MG63 (cell line): ENCODE data around the gene OCIAD1. TPM values are rescaled to one million over a fixed set of nuclear protein-coding genes. Genes with fewer than 3 reads are reported as not detected.
"Not testable (repeated sequence)": the region's sequence is repeated elsewhere in the genome, so short reads cannot be mapped to it uniquely, and the experiment has no call there.

Experiments used
- DNase-seq: peaks from one replicate; pipeline ENCODE4 v3.0.0-alpha.2; 2020
- H3K27me3 ChIP-seq: fragments of 250-450 bp; sonication (Bioruptor Pico); 2 replicates; pipeline ENCODE4 v1.5.1; 2020; ENCODE audit warnings: mild to moderate bottlenecking, moderate library complexity
- H3K36me3 ChIP-seq: fragments of 250-450 bp; sonication (Bioruptor Pico); 2 replicates; pipeline ENCODE4 v1.5.1; 2020; ENCODE audit warnings: mild to moderate bottlenecking, moderate library complexity
- H3K4me3 ChIP-seq: fragments of 250-450 bp; sonication (Bioruptor Pico); 2 replicates; pipeline ENCODE4 v1.5.1; 2020; ENCODE audit warnings: mild to moderate bottlenecking, moderate library complexity
- H3K9me3 ChIP-seq: fragments of 250-450 bp; sonication (Bioruptor Pico); 2 replicates; pipeline ENCODE4 v1.5.1; 2020; ENCODE audit warnings: mild to moderate bottlenecking, moderate library complexity
- total RNA-seq: library from RNA; depleted of rRNA; stranded (reverse); fragments of >200 nt; shearing (Covaris generic); gene quantifications from 2 replicates; pipeline ENCODE4 v1.2.3, GENCODE V29; 2014; ENCODE audit warnings: low replicate concordance

The OCIAD1 gene
- total RNA-seq, 1 experiment from 2014 or later, result 80.6 TPM

DNA sequence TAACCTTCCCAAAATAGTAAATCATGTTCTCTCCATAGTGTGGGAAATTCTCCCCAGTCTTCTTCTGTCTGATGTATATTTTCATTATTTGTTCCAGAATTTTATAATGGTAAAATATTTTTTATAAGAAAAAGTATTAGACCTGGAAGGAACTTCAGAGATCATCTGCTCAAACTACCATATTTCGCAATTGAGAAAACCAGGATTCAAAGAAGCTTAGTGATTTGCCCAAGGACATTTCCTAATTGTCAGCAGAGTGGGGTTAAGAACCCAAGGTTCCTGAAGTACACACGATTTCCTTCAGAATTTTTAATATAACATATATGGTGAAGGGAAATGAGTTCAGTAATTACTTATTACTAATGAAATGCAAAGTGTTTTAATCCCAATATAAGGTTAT lies 24.1 kb downstream of the OCIAD1 start:
- Histone ChIP-seq H3K36me3 (peaks cover 25% of the 10 kb centered on the region), H3K9me3 (no peaks in the 10 kb centered on the region), H3K4me3 (no peak overlapping the region), H3K27me3 (no peaks in the 10 kb centered on the region)
- no peak for DNase-seq

DNA sequence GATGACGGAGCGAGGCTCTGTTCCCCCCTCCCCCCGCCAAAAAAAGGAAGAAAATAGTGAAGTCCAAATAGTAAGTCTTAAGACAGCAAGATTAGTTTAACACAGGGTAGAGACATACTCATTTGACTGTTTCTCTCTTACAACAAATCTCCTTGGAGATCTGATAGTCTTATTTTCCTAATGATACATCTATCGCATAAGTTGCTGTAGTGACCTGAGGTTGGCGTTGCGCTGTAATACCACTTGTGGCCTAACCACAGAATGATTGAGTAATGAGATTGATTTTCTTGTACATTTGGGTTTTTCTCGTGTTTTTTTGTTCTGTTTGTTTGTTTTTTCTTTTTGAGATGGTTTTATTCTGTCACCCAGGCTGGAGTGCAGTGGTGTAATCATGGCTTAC lies 27.2 kb downstream of the OCIAD1 start:
- Histone ChIP-seq H3K36me3 (peaks cover 22% of the 10 kb centered on the region), H3K27me3 (no peaks in the 10 kb centered on the region)
- DNase-seq, result no peak

DNA sequence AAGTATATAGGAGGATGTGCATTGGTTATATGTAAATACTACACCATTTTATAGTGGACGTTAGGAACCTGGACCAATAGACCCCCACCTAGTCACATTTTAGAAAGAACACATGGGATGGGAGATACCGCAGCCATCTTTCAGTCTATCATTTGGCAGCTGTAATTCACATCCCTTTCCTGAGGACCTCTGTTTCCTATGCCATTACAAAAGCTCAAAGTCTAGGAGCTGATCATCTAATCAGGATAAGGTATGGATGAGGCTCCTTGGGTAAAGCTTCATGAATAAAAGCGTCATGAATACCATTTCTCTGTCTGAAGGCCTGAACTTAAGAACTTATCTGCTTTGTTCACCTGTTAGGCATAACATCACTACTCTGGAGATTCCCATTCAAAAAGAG lies 31.1 kb downstream of the OCIAD1 start:
- Histone ChIP-seq H3K4me3 (no peak overlapping the region), H3K27me3 (no peaks in the 10 kb centered on the region), H3K9me3 (no peaks in the 10 kb centered on the region), H3K36me3 (peaks cover 18% of the 10 kb centered on the region)
- DNase-seq, result no peak

More for the DNA sequence above, 27.2 kb downstream of the OCIAD1 start:
- no peaks in the 10 kb centered on the region for H3K9me3 ChIP-seq
- H3K4me3 ChIP-seq, result no peak overlapping the region

DNA sequence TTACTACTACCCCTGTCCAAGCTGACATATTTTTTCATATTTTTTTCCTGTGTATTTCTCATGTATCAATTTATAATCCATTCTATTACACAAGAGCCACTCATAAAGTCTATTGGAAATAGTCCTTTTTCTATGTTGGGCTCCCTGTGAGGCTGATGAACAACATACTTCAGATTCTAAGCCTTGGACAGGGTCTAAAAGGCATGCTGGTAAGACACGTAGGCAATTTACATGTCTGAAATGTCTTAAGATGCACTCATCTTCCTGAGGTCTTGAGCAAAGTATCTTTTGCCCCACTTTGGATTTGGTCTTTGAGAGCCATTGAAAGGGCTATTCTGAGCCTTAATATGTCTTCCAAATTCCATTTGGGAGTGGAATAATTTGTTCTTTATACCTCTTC lies 31.8 kb downstream of the OCIAD1 start:
- H3K4me3 ChIP-seq, result no peak overlapping the region
- no peak for DNase-seq
- H3K27me3 ChIP-seq, result no peaks in the 10 kb centered on the region
- peaks cover 15% of the 10 kb centered on the region for H3K36me3 ChIP-seq
- H3K9me3 ChIP-seq, result no peaks in the 10 kb centered on the region

DNA sequence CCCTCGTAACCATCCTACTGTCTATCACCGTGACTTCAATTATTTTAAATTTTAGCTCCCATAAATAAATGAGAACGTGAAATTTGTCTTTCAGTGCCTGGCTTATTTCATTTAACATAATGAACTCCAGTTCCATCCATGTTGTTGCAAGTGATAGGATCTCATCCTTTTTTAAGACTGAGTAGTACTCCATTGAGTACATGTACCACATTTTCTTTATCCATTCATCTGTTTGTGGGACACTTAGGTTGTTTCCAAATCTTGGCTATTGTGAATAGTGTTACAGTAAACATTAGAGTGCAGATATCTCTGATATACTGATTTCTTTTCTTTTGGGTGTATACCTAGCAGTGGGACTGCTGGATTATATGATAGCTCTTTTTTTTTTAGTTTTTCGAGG lies 32.8 kb downstream of the OCIAD1 start:
- DNase-seq, result no peak
- Histone ChIP-seq H3K27me3 (no peaks in the 10 kb centered on the region), H3K36me3 (peaks cover 13% of the 10 kb centered on the region), H3K4me3 (no peak overlapping the region), H3K9me3 (no peaks in the 10 kb centered on the region)

DNA sequence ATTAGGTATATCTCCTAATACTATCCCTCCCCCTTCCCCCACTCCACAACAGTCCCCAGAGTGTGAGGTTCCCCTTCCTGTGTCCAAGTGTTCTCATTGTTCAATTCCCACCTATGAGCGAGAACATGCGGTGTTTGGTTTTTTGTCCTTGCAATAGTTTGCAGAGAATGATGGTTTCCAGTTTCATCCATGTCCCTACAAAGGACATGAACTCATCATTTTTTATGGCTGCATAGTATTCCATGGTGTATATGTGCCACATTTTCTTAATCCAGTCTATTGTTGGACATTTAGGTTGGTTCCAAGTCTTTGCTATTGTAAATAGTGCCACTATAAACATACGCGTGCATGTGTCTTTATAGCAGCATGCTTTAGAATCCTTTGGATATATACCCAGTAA lies 33.8 kb downstream of the OCIAD1 start:
- not testable (repeated sequence) for DNase-seq, H3K9me3 ChIP-seq, H3K36me3 ChIP-seq, H3K4me3 ChIP-seq, H3K27me3 ChIP-seq

DNA sequence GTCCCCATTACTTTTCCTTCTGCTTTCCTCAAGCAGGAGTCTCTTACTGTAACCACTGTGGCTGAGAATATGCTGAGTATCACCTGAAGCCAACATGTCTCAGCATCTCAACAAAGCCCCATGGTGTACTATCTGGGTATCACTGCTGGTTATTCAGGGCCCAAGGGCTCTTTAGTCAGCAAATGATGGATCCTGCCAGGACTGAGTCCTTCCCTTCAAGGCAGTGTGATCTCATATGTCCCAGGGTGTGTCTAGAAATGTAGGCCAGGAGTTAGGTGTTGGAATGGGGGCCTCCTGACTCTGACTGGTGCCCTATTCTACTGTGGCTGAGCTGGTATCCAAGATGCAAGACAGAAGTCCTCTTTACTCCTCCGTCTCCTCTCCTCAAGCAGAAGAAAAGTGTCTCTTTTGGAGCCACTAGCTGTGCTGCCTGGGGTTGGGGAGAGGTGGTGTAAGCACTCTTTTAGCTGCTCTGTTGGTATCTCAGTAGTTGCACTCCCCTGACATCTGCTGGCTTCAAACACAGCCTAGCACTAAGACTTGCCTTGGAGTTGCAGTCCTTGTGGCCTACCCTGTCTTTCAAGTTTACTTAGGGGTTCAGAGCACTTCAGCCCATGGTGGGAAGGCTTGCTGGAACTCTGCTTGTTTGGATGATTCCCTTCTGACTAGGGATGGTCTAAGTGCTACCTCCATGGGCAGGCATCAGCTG lies 47.1 kb downstream of the OCIAD1 start:
- DNase-seq, result no peak
- Histone ChIP-seq H3K9me3 (no peaks in the 10 kb centered on the region), H3K4me3 (no peak overlapping the region), H3K36me3 (no peaks in the 10 kb centered on the region), H3K27me3 (no peaks in the 10 kb centered on the region)

DNA sequence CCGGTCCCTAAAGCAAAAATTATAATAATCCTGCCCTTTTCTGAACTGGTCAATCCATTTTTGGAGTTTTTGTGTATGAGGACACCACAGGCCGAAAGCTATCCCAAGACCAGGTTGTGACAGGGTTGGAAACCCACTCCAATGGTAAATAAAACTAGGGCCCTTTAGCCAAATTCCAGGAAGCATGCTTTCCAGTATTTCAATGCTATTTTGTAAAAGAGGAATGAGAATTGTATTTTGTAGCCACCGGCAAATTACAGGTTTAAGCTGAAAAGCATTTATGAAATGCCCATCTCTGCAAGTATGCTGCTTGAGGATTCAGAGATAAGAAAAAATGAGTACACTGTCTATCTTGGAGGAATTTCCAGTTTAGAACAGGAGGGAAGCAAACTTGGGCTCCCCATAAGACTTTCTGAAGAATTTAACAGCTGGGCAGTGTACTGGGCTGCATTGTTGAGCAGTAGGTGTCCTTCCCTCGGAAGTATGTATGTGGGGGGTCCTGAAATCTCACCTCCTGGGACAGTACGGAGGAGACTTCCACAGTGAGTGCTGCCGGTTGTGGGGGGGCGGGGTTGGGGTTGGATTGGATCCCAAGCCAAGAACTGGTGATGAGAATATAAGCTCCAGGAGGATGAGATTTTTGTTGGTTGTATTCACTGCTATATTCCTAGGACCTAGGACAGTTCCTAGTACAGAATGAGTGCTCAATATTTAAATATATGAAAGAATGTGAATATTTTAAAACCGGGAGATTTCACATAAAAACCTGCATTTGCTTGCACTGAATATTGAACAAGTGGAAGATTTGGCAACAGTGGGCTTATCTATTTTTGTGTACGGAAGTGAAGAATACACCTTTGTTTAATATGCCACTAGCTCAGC lies 48.9 kb downstream of the OCIAD1 start:
- Histone ChIP-seq H3K4me3 (no peak overlapping the region), H3K36me3 (no peaks in the 10 kb centered on the region), H3K9me3 (no peaks in the 10 kb centered on the region), H3K27me3 (no peaks in the 10 kb centered on the region)
- no peak for DNase-seq

DNA sequence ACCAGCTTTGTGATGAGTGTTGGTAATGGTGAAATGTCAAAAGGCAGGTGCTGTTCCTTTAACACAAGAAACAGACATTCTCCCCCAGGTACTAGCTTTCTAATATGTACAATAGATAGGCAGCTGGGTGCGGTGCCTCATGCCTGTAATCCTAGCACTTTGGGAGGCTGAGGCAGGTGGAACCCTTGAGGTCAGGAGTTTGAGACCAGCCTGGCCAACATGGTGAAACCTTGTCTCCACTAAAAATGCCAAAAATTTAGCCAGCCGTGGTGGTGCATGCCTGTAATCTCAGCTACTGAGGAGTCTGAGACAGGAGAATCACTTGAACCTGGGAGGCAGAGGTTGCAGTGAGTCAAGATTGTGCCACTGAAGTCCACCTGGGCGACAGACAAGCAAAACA lies 50.8 kb downstream of the OCIAD1 start:
- not testable (repeated sequence) for H3K27me3 ChIP-seq, DNase-seq, H3K4me3 ChIP-seq, H3K9me3 ChIP-seq, H3K36me3 ChIP-seq

DNA sequence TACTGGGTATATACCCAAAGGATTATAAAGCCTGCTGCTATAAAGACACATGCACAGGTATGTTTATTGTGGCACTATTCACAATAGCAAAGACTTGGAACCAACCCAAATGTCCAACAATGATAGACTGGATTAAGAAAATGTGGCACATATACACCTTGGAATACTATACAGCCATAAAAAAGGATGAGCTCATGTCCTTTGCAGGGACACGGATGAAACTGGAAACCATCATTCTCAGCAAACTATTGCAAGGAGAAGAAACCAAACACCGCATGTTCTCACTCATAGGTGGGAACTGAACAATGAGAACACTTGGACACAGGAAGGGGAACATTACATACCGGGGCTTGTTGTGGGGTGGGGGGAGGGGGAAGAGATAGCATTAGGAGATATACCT lies 58.9 kb downstream of the OCIAD1 start:
- not testable (repeated sequence) for H3K27me3 ChIP-seq, H3K4me3 ChIP-seq, H3K9me3 ChIP-seq, H3K36me3 ChIP-seq, DNase-seq

DNA sequence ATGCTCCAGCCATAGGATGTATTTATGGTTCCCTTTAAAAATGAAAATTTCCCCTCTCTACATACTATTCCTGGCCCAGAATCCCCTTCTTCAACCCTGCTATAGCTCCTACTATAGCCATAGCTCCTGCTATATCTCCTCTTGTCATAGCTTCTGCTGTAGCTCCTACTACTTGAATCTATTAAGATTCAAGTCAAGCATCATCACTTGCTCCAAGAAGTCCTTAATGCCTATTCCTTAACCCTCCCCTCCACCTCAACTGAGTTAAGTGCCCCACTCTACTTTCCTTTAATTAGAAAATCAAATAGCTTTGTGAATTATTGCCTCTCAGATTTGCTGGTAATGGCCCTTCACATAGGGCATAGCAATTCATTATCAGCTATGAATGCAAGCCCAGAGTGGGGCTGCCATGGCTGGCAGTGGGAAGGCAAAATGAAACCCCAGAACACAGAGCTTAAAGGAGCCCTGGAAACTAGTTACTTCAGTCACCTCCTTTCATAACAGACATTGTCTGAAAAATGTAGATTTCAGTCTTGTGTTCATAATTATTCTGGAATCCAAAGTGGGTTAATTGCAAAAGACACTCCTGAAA lies 60.2 kb downstream of the OCIAD1 start:
- Histone ChIP-seq H3K36me3 (no peaks in the 10 kb centered on the region), H3K9me3 (no peaks in the 10 kb centered on the region), H3K27me3 (no peaks in the 10 kb centered on the region), H3K4me3 (no peak overlapping the region)
- no peak for DNase-seq

DNA sequence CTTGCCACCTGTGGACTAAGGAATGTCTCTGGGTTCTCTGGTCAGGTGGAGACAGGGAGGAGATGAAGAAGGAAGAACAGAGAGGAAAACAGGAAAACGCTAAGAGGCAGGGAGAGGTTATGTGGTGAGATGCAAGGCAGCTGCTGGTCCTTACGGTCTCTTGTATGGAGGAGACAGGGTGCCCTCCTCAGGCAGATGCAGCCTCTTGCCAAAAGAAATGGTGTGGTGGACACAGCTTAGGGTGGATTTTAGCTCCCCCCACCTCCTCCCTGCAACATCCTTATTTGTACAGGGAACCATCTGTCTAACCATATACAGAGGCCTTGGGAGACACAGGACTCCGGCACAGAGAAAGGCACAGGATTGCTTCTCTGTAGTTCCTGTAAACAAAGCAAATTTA lies 66.0 kb downstream of the OCIAD1 start:
- DNase-seq, result no peak
- H3K36me3 ChIP-seq, result no peaks in the 10 kb centered on the region
- H3K9me3 ChIP-seq, result no peaks in the 10 kb centered on the region
- no peak overlapping the region for H3K4me3 ChIP-seq
- no peaks in the 10 kb centered on the region for H3K27me3 ChIP-seq

DNA sequence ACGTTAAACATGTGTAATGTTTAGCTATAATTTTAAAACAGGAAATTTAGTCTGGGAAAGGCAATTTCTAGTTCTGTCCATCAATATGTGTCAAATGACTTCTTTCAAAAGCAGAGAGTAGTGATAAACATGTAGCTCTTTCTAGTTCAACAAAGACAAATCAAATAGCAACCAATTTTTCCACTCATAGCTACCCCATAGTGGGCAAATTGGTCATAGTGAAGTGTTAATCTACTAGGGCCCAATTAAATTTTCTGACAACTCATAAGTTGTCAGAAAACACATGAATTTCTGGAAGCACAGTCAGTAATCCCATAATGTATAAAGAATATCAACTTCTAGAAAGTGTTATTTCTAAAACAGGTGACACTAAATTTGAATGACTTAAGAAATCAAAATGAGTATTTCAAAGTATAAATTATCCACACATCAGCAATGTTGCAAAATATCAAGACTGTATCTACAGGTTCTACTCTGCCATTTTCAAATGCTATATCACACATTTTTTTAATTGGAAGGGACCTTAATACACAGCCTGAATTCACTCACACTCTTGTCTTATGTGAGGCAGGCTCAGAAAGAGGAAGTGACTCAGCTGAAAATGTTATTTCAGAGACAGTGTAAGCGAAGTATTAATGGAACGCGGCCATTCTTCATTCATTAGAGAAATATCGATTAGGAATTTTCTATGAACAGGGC lies 68.0 kb downstream of the OCIAD1 start:
- no peaks in the 10 kb centered on the region for H3K27me3 ChIP-seq
- H3K9me3 ChIP-seq, result no peaks in the 10 kb centered on the region
- DNase-seq, result no peak
- no peaks in the 10 kb centered on the region for H3K36me3 ChIP-seq
- no peak overlapping the region for H3K4me3 ChIP-seq

DNA sequence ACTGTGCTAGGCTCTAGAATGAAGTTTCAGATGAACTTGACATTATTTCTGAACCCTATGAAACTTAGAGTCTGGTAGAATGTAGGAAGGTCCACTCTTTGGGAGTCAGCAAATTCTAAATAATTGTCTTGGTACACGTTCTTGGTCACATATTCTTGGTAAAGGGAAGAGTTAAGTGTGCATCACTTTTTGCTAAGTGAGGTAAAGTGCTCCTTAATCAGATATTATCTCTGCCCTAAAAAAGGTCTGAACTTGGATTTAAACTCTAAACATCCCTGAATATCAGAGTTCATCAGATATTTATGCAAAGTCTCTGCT lies 68.5 kb downstream of the OCIAD1 start:
- DNase-seq, result no peak
- Histone ChIP-seq H3K9me3 (no peaks in the 10 kb centered on the region), H3K27me3 (no peaks in the 10 kb centered on the region), H3K4me3 (no peak overlapping the region), H3K36me3 (no peaks in the 10 kb centered on the region)

DNA sequence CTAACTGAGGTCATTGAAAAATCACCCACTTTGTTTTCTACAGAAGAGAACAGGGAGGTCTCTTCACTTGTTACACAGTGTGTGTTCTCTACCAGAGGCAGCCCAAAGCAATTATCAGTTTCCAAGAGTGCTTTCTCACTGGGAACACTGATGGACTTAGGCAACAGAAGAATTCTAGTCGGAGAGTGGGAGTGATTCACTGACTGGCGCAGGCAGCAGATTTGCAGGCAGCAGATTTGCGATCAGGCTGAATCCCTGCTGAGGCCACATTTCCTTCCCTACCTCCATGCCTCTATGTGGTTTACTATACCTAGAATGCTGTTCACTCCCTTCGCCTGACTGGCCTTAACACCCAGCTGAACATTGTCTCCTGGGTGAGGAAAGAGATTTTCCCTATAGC lies 69.1 kb downstream of the OCIAD1 start:
- H3K27me3 ChIP-seq, result no peaks in the 10 kb centered on the region
- no peaks in the 10 kb centered on the region for H3K9me3 ChIP-seq
- H3K4me3 ChIP-seq, result no peak overlapping the region
- peak; percentile 7 for DNase-seq
- no peaks in the 10 kb centered on the region for H3K36me3 ChIP-seq

DNA sequence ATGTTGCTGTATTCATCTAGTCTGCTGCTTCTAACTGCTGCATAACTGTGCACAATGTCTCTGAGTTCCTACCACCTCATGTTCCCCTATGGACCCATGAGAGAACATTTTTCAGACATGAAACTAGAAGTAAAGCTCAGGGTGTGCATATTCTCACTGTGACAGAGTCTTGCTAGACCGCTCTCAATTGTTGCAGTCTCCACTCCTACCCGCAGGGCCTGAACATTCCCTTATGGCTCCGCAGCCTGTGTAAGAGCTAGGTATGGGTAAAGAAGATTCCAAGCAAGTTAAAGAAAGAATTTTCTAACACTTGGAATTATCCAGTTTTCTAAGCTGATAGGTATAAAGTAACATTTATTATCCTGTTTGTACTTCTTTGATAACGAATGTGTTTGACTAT lies 70.3 kb downstream of the OCIAD1 start:
- no peaks in the 10 kb centered on the region for H3K27me3 ChIP-seq
- no peak for DNase-seq
- H3K4me3 ChIP-seq, result no peak overlapping the region
- no peaks in the 10 kb centered on the region for H3K36me3 ChIP-seq
- H3K9me3 ChIP-seq, result no peaks in the 10 kb centered on the region

DNA sequence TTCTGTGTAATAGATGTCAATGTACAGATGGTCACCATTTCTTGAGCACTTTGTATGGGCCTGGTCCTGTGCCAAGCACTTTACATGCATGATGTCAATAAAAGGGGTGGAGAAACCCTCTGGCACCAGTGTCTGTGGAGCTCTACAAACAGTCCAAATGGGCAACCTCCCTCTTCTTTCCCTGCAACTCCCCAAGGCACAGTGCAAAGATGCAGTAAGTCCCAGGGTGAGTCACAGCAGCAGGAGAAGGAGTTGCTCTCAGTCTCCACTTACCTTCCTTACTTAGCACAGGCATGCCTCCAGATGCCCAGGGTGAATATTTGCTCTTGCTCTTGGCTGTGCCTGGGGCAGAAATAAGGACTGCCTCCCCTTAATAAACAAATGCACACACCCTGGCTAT lies 71.4 kb downstream of the OCIAD1 start:
- Histone ChIP-seq H3K27me3 (no peaks in the 10 kb centered on the region), H3K4me3 (no peak overlapping the region), H3K9me3 (no peaks in the 10 kb centered on the region), H3K36me3 (no peaks in the 10 kb centered on the region)
- DNase-seq, result peak; percentile 34
